ENCODE data around the gene DNAH11.
"Not testable (repeated sequence)": the region's sequence is repeated elsewhere in the genome, so short reads cannot be mapped to it uniquely, and the experiment has no call there.

DNAH11 gene

DNA sequence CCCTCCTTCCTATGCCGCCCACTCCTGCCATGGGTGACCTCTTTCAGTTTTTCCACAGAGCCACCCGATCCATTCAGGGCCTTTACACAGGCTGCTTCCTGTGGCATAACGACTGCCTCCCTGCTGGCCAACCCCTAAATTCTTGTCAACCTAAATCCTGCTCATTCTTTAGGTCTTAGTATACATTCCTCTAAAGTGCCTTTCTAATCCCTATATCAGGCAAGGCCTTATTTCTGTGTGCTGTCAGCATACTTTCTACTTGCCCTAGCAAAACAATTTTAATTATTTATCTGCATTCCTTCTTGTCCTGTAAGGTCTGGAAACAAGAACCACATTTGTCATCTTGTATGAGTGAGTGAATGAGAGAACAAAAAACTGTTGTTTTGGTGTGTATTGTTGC lies 132.4 kb downstream of the DNAH11 start:
- TF ChIP-seq, protein P1, sequence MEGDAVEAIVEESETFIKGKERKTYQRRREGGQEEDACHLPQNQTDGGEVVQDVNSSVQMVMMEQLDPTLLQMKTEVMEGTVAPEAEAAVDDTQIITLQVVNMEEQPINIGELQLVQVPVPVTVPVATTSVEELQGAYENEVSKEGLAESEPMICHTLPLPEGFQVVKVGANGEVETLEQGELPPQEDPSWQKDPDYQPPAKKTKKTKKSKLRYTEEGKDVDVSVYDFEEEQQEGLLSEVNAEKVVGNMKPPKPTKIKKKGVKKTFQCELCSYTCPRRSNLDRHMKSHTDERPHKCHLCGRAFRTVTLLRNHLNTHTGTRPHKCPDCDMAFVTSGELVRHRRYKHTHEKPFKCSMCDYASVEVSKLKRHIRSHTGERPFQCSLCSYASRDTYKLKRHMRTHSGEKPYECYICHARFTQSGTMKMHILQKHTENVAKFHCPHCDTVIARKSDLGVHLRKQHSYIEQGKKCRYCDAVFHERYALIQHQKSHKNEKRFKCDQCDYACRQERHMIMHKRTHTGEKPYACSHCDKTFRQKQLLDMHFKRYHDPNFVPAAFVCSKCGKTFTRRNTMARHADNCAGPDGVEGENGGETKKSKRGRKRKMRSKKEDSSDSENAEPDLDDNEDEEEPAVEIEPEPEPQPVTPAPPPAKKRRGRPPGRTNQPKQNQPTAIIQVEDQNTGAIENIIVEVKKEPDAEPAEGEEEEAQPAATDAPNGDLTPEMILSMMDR (IDR thresholded peaks at IDR 0.05; ENCODE audit: insufficient read depth, missing control alignments), result no peak
- FAIRE-seq (no peak), DNase-seq (ENCODE audit: insufficient read length, low spot score) (no peak)

DNA sequence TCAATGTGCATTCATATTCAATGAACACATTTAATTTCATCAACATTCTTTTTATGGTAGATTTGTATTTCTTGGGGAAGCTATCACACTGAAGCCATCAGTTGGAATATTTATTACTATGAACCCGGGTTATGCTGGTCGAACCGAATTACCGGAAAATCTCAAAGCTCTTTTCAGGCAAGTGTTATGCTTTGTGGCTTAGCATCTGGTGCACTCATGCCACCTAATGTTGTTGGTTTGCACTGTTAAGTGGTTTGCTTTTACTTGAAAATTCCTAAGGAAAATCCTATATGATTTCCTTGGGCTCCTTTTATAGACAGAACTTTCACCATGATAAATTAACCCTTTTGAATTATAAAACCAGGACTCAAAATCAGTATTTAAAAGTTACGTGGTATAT lies 147.9 kb downstream of the DNAH11 start:
- no peak for FAIRE-seq
- TF ChIP-seq, protein P1 (IDR thresholded peaks at IDR 0.05; ENCODE audit: insufficient read depth, missing control alignments), result no peak
- DNase-seq (ENCODE audit: insufficient read length, low spot score), result no peak

DNA sequence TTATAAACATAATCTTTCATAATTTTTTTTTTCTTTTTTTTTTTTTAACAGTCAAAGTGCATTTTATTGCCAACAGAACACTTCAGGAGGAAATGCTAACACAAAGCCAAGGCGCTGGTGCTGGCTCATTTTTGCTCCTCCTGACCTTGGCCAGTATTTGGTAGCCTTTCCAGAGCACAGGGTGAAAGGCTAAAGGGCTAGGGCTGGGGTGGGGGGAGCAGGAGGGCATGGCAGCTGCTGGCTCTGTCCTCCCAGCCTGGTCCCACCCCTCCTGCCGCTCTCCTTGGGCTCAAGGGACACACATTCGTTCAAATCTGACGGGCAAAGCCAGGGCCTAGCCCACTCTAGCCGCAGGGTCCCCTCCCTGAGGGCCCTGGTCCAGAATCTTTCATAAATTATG lies 148.3 kb downstream of the DNAH11 start:
- FAIRE-seq; DNase-seq (ENCODE audit: insufficient read length, low spot score): not testable (repeated sequence)

DNA sequence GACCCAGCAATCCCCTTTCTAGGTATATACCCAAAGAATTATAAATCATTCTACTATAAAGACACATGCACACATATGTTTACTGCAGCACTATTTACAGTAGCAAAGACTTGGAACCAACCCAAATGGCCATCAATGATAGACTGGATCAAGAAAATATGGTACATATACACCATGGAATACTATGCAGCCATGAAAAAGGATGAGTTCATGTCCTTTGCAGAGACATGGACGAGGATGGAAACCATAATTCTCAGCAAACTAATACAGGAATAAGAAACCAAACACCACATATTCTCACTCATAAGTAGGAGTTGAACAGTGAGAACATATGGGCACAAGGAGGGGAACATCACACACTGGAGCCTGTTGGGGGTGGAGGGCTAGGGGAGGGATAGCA lies 157.7 kb downstream of the DNAH11 start:
- DNase-seq (ENCODE audit: insufficient read length, low spot score), result not testable (repeated sequence)

DNA sequence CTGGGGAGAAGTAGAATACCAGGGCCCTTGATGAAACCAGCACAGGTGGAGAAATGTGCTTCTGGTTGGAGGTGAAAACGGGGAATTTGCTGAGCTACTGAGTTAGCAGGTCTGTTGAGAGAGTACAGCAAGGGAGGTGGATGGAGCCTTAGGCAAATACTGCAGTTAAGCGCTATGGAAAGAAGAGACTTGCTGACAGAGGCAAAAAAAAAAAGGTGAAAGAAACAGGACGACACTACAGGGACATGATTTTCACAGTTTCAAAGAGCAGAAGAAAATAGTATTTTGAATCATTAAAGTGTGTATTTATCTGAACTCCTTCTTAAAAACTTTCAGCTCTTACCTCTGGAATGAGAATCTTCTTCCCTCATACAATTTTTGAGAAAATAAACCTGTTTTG lies 159.5 kb downstream of the DNAH11 start:
- TF ChIP-seq, protein P1 (IDR thresholded peaks at IDR 0.05; ENCODE audit: insufficient read depth, missing control alignments), result no peak
- FAIRE-seq, result no peak
- no peak for DNase-seq (ENCODE audit: insufficient read length, low spot score)

More for the DNA sequence above, 157.7 kb downstream of the DNAH11 start:
- not testable (repeated sequence) for FAIRE-seq

DNA sequence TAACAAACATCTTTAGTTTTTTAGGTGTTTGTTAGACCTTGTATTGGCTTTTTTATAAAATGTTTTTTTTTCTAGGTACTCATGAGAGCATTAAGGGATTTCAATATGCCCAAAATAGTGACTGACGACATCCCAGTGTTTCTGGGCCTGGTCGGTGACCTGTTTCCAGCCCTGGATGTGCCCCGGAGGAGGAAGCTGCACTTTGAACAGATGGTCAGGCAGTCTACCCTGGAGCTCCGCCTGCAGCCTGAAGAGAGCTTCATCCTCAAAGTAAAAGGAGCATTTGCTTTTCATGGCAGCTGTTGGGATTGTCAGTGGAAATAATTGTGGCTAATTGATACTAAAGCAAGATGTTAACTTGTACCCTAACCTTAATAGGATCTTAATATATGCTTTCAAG lies 161.5 kb downstream of the DNAH11 start:
- FAIRE-seq (no peak), DNase-seq (ENCODE audit: insufficient read length, low spot score) (no peak)
- TF ChIP-seq, protein P1 (IDR thresholded peaks at IDR 0.05; ENCODE audit: insufficient read depth, missing control alignments), result no peak

DNA sequence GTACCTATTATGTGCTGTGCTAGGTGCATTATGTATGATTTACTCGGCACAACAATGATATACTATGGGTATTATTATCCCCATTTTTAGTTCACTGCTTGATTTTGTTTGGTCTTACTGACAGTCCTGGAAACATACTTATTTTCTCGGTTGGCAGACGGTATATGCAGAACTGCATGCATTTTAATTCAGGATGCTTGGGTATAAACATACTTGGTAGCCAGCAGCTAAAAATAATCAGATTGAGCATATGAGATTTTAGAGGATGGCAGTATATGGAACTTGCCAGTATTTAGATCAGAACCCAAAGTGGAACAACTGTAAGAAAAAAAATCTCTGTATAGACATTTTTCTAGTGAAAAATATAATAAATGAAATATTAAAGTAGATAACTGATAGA lies 163.3 kb downstream of the DNAH11 start:
- TF ChIP-seq, protein P1 (IDR thresholded peaks at IDR 0.05; ENCODE audit: insufficient read depth, missing control alignments), result no peak
- DNase-seq (ENCODE audit: insufficient read length, low spot score), result no peak

DNA sequence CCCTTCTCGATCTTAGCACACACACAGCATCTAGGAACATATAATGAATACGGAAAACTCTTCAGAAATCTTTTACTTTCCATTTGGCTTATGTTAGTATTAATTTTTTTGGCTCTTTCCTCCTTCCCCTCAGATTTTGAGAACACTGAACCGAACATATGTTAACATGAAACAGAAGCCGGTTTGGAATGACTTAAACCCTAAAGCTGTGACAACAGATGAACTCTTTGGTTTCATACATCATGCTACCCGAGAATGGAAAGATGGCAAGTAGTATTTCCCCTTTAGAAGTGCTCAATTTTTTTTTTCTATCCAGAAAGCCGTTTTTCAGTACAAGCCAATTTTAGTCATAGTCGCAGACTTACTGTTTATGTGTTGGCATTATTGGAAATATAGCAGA lies 164.7 kb downstream of the DNAH11 start:
- TF ChIP-seq, protein P1 (IDR thresholded peaks at IDR 0.05; ENCODE audit: insufficient read depth, missing control alignments), result no peak
- DNase-seq (ENCODE audit: insufficient read length, low spot score), result no peak
- no peak for FAIRE-seq

More for the DNA sequence above, 163.3 kb downstream of the DNAH11 start:
- FAIRE-seq, result no peak

All from D721Med (cell line).